NCI-H146 treated with DMSO at 0.1 percent for 48 hours (cell line): ENCODE data around the gene AKAP13.

Experiments used
- DNase-seq: peaks from one replicate; lab custom pipeline; 2025; ENCODE audit not compliant: unreplicated experiment; lab: John Stamatoyannopoulos, UW

AKAP13 gene

GRCh38 chr15:85404918-85405866 is 24.8 kb downstream of the AKAP13 start:
- DNase-seq: no peak

GRCh38 chr15:85406916-85407315 is 26.5 kb downstream of the AKAP13 start:
- DNase-seq: no peak

GRCh38 chr15:85407421-85408269 is 27.2 kb downstream of the AKAP13 start:
- no peak for DNase-seq

- DNase-seq: no peak
Measured at GRCh38 chr15:85408270-85408746, 27.9 kb downstream of the AKAP13 start.

- no peak for DNase-seq
Measured at GRCh38 chr15:85412066-85412465, 31.7 kb downstream of the AKAP13 start.

- no peak for DNase-seq
Measured at GRCh38 chr15:85412956-85413854, 32.8 kb downstream of the AKAP13 start.

- DNase-seq: no peak
Measured at GRCh38 chr15:85414037-85414436, 33.6 kb downstream of the AKAP13 start.

- DNase-seq: no peak
Measured at GRCh38 chr15:85414495-85414894, 34.1 kb downstream of the AKAP13 start.

GRCh38 chr15:85414991-85415390 is 34.6 kb downstream of the AKAP13 start:
- DNase-seq: no peak

- DNase-seq: no peak
Measured at GRCh38 chr15:85415783-85416182, 35.4 kb downstream of the AKAP13 start.

GRCh38 chr15:85417276-85417675 is 36.9 kb downstream of the AKAP13 start:
- no peak for DNase-seq

GRCh38 chr15:85419161-85419560 is 38.8 kb downstream of the AKAP13 start:
- DNase-seq: no peak

- no peak for DNase-seq
Measured at GRCh38 chr15:85421116-85421925, 40.9 kb downstream of the AKAP13 start.

GRCh38 chr15:85422607-85423006 is 42.2 kb downstream of the AKAP13 start:
- no peak for DNase-seq

- DNase-seq: no peak
Measured at GRCh38 chr15:85423256-85423655, 42.9 kb downstream of the AKAP13 start.

- no peak for DNase-seq
Measured at GRCh38 chr15:85424154-85424553, 43.8 kb downstream of the AKAP13 start.

- no peak for DNase-seq
Measured at GRCh38 chr15:85426481-85426880, 46.1 kb downstream of the AKAP13 start.

GRCh38 chr15:85427286-85428028 is 47.1 kb downstream of the AKAP13 start:
- DNase-seq: no peak

GRCh38 chr15:85429522-85429921 is 49.1 kb downstream of the AKAP13 start:
- no peak for DNase-seq
